Keratinocyte (primary cell): ENCODE data around the gene FOXS1. TPM values are rescaled to one million over a fixed set of nuclear protein-coding genes. Genes with fewer than 3 reads are reported as not detected.

Source experiments
- DNase-seq: peaks from one replicate; pipeline ENCODE4 v3.0.0-alpha.2; 2011; ENCODE audit warnings: low read depth, missing footprints, low spot score
- FAIRE-seq: peaks from 2 replicates; lab custom pipeline; 2011; peaks lifted over from hg19 to GRCh38; lab: Jason Lieb, UNC
- H2AFZ ChIP-seq: 2 replicates; pipeline ENCODE4 v1.6.0; 2012; ENCODE audit warnings: low read length, control low read depth, inconsistent platforms; ENCODE audit not compliant: control insufficient read depth
- H3K27ac ChIP-seq: 2 replicates; pipeline ENCODE4 v1.5.1; 2011; ENCODE audit warnings: low read length; ENCODE audit not compliant: control insufficient read depth, insufficient read depth
- H3K27me3 ChIP-seq: 3 replicates; pipeline ENCODE4 v1.6.0; 2011; ENCODE audit warnings: low read length; ENCODE audit not compliant: control insufficient read depth, insufficient read depth; ENCODE audit errors: extremely low read depth
- H3K36me3 ChIP-seq, 2 experiments: 2 replicates in 1 of 2; 3 replicates in 1 of 2; pipeline ENCODE4 v1.5.1; 2011; ENCODE audit warnings: low read length in 2 of 2, mild to moderate bottlenecking in 1 of 2; ENCODE audit not compliant: control insufficient read depth in 2 of 2, insufficient read depth in 2 of 2; ENCODE audit errors: extremely low read depth in 1 of 2
- H3K4me1 ChIP-seq: 3 replicates; pipeline ENCODE4 v1.5.1; 2011; ENCODE audit warnings: low read length; ENCODE audit not compliant: control insufficient read depth, insufficient read depth; ENCODE audit errors: extremely low read depth
- H3K4me2 ChIP-seq: 3 replicates; pipeline ENCODE4 v1.6.0; 2011; ENCODE audit warnings: low read depth, low read length; ENCODE audit not compliant: control insufficient read depth, insufficient read depth; ENCODE audit errors: extremely low read depth
- H3K4me3 ChIP-seq, 3 experiments: fragments of 200-600 bp in 1 of 3; sonication (generic) in 1 of 3; 2 replicates in 2 of 3; 3 replicates in 1 of 3; pipeline ENCODE4 v1.5.1; 2011 to 2016; ENCODE audit warnings: low read length in 3 of 3, mild to moderate bottlenecking in 3 of 3, control low read depth in 2 of 3, inconsistent platforms in 1 of 3, low read depth in 1 of 3, mixed read lengths in 1 of 3, mixed run types in 1 of 3, moderate library complexity in 1 of 3; ENCODE audit not compliant: control insufficient read depth in 2 of 3, insufficient read depth in 2 of 3; ENCODE audit errors: extremely low read depth in 1 of 3
- H3K79me2 ChIP-seq: 2 replicates; pipeline ENCODE4 v1.6.0; 2012; ENCODE audit warnings: low read length; ENCODE audit not compliant: control insufficient read depth, insufficient read depth
- H3K9ac ChIP-seq: 3 replicates; pipeline ENCODE4 v1.6.0; 2011; ENCODE audit warnings: low read length; ENCODE audit not compliant: control insufficient read depth, insufficient read depth; ENCODE audit errors: extremely low read depth
- H3K9me1 ChIP-seq: 3 replicates; pipeline ENCODE4 v1.6.0; 2011; ENCODE audit warnings: low read length; ENCODE audit not compliant: control insufficient read depth, insufficient read depth; ENCODE audit errors: extremely low read depth
- H3K9me3 ChIP-seq: 2 replicates; pipeline ENCODE4 v1.5.1; 2012; ENCODE audit warnings: low read depth, low read length; ENCODE audit not compliant: control insufficient read depth
- H4K20me1 ChIP-seq: 3 replicates; pipeline ENCODE4 v1.6.0; 2011; ENCODE audit warnings: low read length; ENCODE audit not compliant: control insufficient read depth, insufficient read depth; ENCODE audit errors: extremely low read depth
- CTCF ChIP-seq, 3 experiments: IDR thresholded peaks in 1 of 3; conservative IDR thresholded peaks in 1 of 3; optimal IDR thresholded peaks in 1 of 3; 2 replicates in 2 of 3; 3 replicates in 1 of 3; pipeline versions ENCODE3 to v1.5.1; 2011; ENCODE audit warnings: low read length in 3 of 3, mild to moderate bottlenecking in 3 of 3, moderate library complexity in 2 of 3, control low read depth in 1 of 3, inconsistent platforms in 1 of 3; ENCODE audit not compliant: insufficient read depth in 2 of 3; ENCODE audit errors: extremely low read depth in 1 of 3
- EZH2 ChIP-seq: IDR thresholded peaks from one replicate; pipeline ENCODE4 v1.6.1; 2012; ENCODE audit warnings: inconsistent platforms, mild to moderate bottlenecking, low read length, moderate library complexity
- dilution Hi-C: fragments of 300-500 bp; cut with MboI; formaldehyde crosslinking; loops from one replicate; pipeline ENCODE4 v1.7.0; 2020; ENCODE audit warnings: low sequenced_read_pairs; ENCODE audit not compliant: extremely low pct_ligation_motif_present
- polyA plus RNA-seq, 5 experiments: library from polyadenylated mRNA; depleted of rRNA in 3 of 5; stranded (reverse) in 3 of 5; stranded (forward) in 1 of 5; unstranded in 1 of 5; fragments of >200 nt; gene quantifications; 1 replicate in 1 of 5; 2 replicates in 3 of 5; 3 replicates in 1 of 5; pipeline versions ENCODE4 v1.2.1 to v1.2.3, GENCODE V29; 2011 to 2012; ENCODE audit warnings: missing spikeins in 2 of 5, low read depth in 1 of 5, low replicate concordance in 1 of 5
- small RNA-seq, 3 experiments: library from RNA; depleted of rRNA; stranded (forward); fragments of <200 nt; gene quantifications; one replicate each; pipeline ENCODE3, GENCODE V24; 2012; ENCODE audit warnings: low read depth in 3 of 3, low replicate concordance in 1 of 3; ENCODE audit not compliant: insufficient read length in 3 of 3

FOXS1 gene
- polyA plus RNA-seq, 1 donor (not counting 4 experiments of a cell fraction or from before 2014, with no cell fraction given): not detected

- H3K36me3 ChIP-seq: peaks cover 10 to 32% of the 10 kb centered on the region in 2 experiments
- dilution Hi-C loops: no loop called here
- TF ChIP-seq EZH2 (no peak), CTCF (optimal IDR thresholded peaks at IDR 0.05 in 1 of 3, IDR thresholded peaks at IDR 0.05 in 1 of 3, conservative IDR thresholded peaks at IDR 0.05 in 1 of 3; ENCODE audit: extremely low read depth in 1 of 3, insufficient read depth in 2 of 3, low read length in 3 of 3) (no peak)
- H2AFZ ChIP-seq: no peak overlapping the region
- no peaks in the 10 kb centered on the region for H3K27me3 ChIP-seq
- H3K79me2 ChIP-seq: no peaks in the 10 kb centered on the region
- H3K9ac ChIP-seq: no peak overlapping the region
- H4K20me1 ChIP-seq: no peaks in the 10 kb centered on the region
- H3K9me1 ChIP-seq: no peaks in the 10 kb centered on the region
- no peaks in the 10 kb centered on the region for H3K9me3 ChIP-seq
- no peak for FAIRE-seq
- H3K27ac ChIP-seq: no peak overlapping the region
- no peak for DNase-seq
- no peaks in the 10 kb centered on the region for H3K4me1 ChIP-seq
- H3K4me2 ChIP-seq: no peak overlapping the region
- H3K4me3 ChIP-seq: no peak overlapping the region
Measured at GRCh38 chr20:31797364-31797763, 48.0 kb downstream of the FOXS1 start.

Small RNA genes lying within 50 kb of the gene (small RNA-seq; reads per million reads assigned to genes)
- 0 reads per million in 3 experiments for gene AL160175.1

Other genes with a start within 250 kb of the FOXS1 start
- gene ID1, start 240.3 kb downstream of the FOXS1 start, polyA plus RNA-seq: 24.4 to 40.8 TPM (median 33.0 TPM) in 3 replicates
- gene COX4I2, start 207.7 kb downstream of the FOXS1 start, polyA plus RNA-seq: not detected in 3 replicates
- 90.0 to 142 TPM (median 109 TPM) in 3 replicates for gene BCL2L1, start 122.7 kb downstream of the FOXS1 start, polyA plus RNA-seq
- 7.1 to 32.5 TPM (median 31.5 TPM) in 3 replicates for gene TPX2, start 106.3 kb downstream of the FOXS1 start, polyA plus RNA-seq
- 0.02 to 0.05 TPM in 2 of 3 replicates, not detected in the other for gene MYLK2, start 26.2 kb downstream of the FOXS1 start, polyA plus RNA-seq
- not detected in 3 replicates for gene DUSP15, start 24.9 kb upstream of the FOXS1 start, polyA plus RNA-seq
- gene TTLL9, start 25.0 kb upstream of the FOXS1 start, polyA plus RNA-seq: 0.10 to 0.13 TPM in 2 of 3 replicates, not detected in the other
- gene PDRG1, start 106.4 kb upstream of the FOXS1 start, polyA plus RNA-seq: 15.3 to 17.5 TPM (median 15.7 TPM) in 3 replicates
- not detected in 3 replicates for gene XKR7, start 122.5 kb upstream of the FOXS1 start, polyA plus RNA-seq
- not detected in 3 replicates for gene CCM2L, start 164.8 kb upstream of the FOXS1 start, polyA plus RNA-seq
- gene HCK, start 206.6 kb upstream of the FOXS1 start, polyA plus RNA-seq: 0.03 TPM in 1 of 3 replicates, not detected in the others